ENCODE data around the gene CCL1.

Gene CCL1, protein sequence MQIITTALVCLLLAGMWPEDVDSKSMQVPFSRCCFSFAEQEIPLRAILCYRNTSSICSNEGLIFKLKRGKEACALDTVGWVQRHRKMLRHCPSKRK

DNA sequence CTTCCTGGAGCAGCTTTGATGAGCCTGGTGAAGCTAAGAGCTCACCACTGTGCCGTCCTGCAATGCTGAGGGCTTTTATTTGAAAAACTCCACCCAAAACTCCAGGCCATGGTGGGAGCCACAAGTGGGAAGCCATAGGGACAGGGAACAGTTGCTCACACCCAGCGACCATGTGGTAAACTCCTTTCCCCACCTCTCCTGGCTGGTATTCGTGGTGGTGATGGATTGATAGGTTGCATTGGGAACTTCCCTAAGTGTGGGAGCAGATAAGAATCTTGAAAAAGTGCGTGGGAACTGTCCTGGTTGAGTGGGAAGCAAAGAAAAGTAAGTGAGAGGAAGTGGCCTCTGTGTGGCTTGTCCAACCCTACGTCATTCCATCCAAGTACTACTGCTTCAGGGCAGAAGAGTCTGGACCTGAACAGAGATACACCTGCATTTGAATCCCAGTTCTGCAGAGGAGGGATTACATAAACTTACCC lies at the start of gene CCL1:
TSS of gene CCL1 (minus strand) at position 51 of the 479 bp plus-strand sequence. CDS start 72 bp downstream, outside the sequence.
- DNase-seq (ENCODE audit: low read depth in 2 of 2): no peak

DNA sequence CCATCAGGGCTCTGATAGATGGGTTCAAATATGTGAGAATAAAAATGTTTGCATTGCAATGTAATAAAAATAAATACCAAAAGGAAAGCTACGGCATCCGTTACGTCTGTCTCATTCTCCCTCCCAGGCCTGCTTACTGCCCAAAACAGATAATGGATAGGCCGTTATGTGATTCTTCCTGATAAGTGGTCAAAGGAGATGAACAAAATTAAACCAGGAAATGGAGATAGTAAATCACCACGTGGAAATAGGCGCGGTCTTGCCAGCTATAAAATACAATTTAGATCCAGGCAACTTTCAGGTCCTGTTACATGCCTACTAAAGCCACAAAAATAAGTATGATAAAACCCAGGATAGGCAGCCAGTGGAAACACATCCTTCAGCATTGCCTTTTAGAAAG lies 49.5 kb upstream of the CCL1 start:
- DNase-seq (ENCODE audit: low read depth in 2 of 2): no peak

DNA sequence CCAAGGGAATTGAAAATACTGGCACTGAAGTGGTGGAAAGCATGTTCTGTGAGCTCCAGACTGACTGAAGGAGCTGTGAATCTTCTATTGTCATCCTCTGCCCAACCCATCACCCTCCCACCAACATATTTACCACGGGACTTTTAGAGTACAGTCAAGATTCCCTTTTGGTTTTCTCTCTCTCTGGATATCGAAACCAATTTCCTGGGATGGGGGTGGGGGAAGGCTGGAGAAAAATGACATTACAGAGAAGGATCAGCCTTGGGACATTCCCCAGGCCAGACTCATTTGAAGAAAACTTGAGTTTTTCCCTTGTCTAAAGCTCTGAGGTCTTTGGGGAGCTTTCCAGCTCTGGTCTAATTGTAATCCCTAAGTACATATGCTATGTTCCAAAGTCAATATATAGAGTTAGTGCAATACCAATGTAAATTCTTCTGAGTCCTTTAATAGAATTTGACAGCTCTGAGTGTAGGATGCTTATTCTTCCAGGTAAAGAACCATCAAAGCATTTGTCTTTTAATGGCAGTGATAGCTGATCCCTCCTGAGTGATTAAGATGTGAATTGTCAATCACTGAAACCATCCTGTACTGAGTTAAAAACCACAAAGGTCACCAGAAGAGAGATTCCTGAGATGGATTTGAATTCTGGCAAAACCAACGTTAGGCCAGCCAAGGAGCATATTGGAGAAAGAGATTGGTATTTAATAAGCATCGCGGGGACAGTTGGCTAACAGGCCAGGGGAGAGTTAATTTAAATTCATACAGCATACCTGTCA lies 48.8 kb upstream of the CCL1 start:
- DNase-seq (ENCODE audit: low read depth in 2 of 2): no peak

DNA sequence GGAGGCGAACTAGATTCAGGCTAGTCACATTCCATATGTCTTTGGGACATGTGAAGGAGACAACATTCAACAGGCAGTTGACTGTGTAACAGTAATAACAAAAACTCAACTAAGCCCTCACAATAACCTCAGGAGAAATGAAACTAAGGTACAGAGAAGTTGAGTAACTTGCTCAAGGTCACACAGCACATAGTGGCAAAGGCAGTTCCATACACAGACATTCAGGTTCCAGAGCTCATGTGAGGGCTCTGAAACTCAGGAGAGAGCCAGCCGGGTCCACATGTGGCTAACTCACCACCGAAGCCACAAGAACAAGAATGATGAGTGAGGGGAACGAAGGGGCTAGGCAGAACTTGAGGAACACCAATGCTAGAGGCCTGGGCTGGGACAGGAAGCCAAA lies 46.3 kb upstream of the CCL1 start:
- DNase-seq (ENCODE audit: low read depth in 2 of 2): no peak

DNA sequence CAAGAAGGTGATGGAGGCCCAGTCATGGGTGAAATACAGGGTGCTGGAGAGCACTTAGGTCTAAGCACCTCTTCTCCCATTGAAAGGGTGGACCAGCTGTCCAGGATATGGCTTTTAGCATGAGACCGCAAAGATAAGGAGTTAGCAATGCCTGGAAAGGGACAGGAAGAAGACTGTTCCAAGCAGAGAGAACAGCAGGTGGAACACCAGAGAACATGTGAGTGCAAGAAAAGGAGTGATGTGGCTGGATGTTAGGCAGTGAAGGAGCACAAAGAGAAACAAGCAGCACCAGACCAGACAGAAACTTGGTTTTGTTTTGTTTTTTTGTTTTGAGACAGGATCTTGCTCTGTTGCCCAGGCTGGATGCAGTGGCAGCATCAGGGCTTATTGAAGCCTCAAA lies 45.4 kb upstream of the CCL1 start:
- no peak for DNase-seq (ENCODE audit: low read depth in 2 of 2)

DNA sequence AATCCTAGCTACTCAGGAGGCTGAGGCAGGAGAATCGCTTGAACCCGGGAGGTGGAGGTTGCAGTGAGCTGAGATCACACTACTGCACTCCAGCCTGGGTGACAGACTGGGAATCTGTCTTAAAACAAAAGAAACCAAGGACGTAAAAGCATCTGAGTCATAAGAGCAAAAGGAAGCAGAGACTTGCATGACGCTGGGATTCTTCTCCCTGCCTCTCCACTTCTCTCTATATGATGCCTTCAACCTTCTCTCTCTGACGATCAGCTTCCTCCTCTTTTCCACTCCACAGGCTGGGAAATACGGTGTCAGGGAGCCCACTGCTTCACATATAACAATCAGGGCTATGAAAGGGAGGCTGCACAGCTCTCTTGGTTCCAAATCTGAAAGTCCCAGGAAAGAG lies 43.2 kb upstream of the CCL1 start:
- DNase-seq (ENCODE audit: low read depth in 2 of 2): no peak

DNA sequence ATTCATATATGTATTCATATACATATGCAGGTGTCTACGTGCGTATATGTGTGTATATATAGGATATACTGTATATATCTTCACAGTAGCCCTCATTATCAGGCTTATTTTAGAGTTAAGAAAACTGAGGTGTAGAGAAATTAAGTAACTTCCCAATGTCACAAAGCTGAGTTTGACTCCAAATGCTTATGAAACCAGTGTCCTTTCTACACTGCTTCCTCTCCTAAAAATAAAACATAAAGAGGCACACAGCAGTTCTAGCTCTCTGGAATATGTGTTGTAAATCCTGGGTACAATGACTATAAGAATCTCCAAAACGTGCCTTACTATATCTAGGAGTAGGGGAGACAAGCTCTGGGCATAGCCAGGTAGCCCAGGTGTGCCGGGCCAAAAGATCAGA lies 40.0 kb upstream of the CCL1 start:
- no peak for DNase-seq (ENCODE audit: low read depth in 2 of 2)

DNA sequence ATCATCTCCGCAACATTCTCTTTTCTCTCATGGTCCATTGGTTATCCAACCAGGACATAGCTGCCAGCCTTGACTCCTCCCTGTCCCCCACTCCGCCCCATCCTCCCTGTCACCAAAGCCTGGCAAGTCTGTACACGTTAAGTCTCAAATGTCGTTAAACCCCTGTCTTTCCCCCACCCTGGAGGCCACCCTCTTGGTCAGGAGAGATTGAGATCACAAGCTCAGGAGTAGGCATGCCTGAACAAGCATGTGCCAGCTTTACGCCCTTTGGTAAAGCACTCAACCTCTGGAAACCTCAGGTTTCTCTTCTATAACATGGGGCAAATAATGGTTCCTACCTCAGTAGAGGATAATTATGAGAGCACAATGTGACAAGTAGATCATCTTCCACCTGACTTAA lies 38.1 kb upstream of the CCL1 start:
- no peak for DNase-seq (ENCODE audit: low read depth in 2 of 2)

DNA sequence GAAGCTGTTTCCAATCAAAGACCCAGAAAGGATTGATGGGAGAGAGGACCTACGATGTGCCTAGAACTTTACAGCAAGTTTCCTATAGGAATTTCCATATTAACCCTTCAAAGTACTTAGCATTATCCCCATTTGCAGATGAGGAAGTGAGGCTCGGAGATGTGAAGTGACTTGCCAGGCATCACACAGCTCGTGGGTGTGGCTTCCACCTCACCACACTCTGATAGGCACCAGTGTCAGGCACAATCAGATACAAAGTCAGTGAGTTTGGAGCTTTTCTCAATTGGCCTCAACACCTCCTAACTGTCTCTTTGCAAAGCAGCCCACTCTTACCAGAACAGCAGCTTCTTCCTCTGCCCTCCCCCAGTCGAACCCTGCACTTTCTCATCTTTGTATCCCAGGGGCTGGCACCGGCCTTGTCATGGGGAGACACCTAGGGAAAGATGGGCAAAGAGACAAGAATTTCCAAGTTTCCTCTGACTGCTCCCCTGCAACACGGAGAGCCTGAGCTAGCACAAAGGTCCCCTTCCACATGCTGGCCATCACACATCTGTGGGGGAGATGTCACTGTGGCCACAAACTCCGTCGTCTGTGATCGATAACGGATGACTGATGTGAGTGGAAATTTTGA lies 37.4 kb upstream of the CCL1 start:
- no peak for DNase-seq (ENCODE audit: low read depth in 2 of 2)

DNA sequence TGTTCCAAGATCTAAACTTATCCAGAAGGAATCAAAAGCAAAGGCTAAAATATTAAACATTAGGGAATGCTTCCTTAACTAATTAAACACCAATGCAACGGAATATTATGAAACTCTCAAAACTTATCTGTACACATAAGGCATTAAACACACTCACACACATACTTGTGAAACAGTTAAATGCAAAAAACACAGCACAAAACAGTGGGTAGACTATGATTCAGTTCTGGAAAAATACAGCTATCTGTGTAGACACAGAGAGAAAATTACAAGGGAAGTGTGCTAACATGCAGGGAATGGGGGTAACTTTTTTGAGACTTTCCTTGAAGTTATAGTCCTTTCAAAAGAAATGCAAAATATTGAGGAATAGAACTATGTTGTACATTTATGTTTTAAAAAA lies 36.7 kb upstream of the CCL1 start:
- DNase-seq (ENCODE audit: low read depth in 2 of 2): no peak

DNA sequence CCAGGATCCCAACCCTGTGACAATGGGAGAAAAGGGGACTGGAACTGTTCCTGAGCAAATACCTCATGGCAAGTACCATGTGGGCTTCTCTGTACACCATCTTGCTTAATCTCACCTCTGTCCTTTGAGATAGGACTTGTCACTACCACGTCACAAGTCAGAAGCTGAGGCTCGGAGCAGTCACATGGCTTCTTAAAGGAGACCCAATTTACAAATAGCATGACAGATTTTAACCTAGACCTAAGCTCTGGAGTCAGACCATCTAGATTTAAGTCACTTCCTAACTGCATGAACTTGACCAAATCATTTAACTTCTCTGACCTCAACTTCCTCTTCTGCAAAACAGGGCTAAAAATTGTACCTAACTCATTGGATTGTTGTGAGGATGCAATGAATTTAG lies 36.0 kb upstream of the CCL1 start:
- no peak for DNase-seq (ENCODE audit: low read depth in 2 of 2)

DNA sequence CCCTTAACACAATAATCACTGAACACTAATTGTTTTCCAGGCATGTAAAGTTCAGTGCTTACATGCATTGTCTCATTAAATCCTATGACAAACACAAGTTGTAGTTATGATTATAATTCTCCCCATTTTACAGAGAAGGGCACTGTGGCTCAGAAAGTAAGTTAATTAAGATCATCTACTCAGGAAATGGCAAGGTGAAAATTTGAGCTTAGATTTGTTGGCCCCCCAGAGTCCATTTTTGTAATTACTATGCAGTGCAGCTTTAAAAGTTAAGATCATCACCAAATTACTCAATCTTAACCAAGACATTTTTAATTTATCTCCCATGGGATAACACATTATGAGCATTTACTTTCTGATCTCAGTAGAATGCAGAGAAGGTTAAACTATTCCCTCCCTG lies 34.2 kb upstream of the CCL1 start:
- DNase-seq (ENCODE audit: low read depth in 2 of 2): no peak

DNA sequence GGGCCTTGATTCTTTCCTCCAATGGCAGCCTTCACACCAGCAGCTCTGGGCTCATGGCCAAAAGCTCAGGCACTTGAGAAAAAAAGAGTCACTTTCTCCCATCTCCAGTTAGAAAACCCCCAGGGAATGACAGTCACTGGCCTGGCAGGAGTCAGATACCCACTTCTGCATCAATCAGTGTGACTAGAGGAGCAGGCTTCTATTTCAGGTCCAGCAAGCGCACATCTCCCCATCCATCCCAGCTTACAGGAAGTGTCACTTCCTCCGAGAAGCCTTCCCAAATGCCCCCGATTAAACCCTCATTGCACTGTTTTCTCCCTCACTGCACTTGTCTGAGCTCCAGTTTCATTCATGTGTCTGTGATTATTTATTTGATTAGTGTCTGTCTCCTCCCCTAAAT lies 30.4 kb upstream of the CCL1 start:
- DNase-seq (ENCODE audit: low read depth in 2 of 2): no peak

DNA sequence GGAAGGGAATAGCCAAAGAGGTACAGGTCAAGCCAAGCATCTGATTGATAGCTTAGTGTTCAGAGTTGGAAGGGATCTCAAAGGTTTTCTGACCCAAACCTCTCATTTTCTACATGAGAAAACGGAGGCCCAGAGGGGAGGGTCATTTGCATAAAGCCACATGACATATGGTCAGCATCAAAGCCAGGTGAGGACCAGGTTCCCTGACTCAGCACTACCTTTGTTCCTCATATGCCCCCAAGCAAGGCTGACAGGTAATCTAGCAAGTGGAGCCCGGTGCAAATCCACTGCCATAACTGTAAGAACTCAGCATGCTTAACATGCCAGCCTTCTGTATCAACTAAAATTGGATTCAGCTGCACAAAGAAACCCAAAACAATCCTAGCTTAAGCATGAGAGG lies 28.2 kb upstream of the CCL1 start:
- no peak for DNase-seq (ENCODE audit: low read depth in 2 of 2)

DNA sequence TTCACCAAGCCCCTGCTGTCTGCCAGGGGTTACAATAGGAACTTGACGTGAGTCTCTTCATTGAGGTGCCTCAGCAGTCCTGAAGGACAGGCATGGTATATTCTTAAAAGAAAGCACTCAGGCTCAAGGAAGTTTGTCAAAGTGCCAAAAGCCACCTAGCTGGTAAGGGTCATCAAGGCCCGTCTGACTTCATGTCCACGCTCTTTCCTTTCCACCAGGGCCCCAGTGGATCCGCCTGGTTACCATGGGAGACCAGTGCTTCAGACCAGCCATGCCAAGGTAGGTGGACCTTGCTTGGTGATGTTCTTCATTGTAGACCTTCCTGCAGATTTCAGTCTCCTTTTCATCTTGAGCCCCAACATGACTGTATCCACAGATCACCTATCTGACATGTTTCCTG lies 27.6 kb upstream of the CCL1 start:
- DNase-seq (ENCODE audit: low read depth in 2 of 2): no peak

DNA sequence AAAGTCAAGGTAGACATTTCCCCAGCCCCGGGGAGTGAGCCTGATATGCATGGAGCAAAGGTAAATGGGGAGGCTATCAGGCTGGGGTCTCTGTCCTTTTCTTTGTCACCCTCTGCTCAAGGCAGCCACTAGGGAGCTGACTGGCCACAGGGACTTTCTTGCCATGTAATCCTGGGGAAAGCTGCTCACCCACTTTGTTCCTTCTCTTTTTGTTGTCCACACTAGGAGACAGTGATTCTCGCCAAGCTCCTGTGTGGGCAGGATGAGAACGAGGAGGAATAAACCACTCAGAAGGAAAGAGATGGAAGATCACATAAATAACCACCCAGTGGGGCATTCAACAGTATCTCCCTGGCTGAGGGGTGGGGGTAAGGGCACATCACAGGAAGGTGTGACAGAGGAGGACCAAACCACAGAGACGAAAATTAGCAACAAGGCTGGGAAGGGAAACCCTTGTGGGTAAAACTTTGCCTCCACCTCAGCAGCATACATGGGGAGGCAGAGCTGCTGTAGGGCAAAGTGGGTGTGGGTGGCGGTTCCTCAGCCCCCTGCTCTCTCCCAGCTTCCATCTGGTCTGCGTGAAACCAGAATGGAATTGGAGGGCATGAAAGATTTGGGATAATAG lies 26.2 kb upstream of the CCL1 start:
- DNase-seq (ENCODE audit: low read depth in 2 of 2): no peak

DNA sequence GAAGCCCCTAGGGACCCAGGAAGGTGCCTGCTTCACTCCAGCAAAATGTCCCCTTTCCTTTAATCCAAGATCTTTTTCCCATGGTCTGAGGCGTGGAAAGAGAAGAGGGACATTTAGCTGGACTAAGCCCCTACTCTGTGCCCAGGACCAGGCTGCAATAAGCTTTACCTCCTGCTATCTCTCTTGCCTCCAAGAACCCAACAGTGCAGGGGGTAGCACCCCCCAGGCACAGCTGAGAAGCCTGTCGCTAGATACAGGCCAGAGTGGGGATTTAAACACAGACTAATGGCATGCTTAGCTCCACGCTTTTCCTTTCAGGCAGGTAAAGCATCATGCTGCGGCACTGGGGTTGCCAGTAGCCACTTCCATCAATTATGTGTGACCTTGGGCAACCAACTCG lies 24.5 kb upstream of the CCL1 start:
- DNase-seq (ENCODE audit: low read depth in 2 of 2): no peak

DNA sequence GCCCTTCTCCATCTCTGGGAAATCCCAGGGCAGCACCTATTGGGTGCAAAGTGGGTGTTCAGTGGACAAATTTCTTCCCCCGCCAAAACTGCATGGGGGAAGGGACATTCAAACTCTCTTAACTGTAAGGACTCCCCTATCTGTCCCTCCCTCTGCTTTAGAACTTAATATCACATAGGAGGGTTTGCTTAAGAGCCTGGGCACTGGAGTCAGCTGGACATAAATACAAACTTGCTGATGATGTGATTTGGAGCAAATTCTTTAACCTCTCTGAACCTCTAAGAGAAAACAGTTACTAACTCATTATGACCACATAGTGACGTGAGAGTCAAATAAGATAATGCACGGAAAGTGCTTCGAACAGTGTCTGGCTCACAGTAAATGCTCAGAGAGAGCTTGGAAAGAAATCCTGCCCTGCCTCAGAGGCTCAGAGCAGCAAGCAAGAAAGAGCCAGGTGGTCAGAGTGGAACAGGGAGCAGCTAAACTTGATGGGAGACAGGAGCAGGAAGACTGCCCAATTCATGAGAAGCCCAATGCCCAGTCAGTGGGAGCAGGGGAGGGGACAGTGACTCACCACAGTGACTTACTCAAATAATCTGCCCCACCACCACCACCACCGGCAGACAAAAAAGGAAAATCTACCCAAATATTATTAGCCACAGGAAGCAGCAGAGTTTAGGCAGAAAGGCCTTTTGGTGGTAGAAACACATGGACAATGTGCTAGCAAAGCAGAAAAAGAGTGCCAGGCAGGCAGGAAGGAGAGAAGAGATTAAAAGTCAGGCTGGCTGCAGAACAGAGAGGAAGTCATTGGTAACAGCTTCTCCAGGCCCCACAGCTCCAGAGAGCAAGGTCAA lies 23.9 kb upstream of the CCL1 start:
- no peak for DNase-seq (ENCODE audit: low read depth in 2 of 2)

DNA sequence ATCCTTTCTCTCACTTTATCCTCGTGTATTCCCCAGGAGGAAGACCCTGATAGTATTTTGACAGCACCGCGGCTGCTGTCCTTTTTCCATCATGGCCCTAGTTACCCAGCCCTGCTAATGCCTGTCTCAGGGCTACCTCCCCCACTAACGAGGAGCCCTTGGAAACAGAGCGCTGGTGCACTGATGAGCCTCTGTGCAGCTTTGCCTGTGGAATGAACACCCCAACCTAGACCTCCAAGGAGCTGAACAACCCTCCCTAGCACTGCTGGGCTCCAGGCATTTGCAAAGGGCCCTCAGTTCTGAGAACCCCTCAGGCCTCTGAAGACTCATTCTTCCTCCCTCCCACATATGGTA lies 23.3 kb upstream of the CCL1 start:
- no peak for DNase-seq (ENCODE audit: low read depth in 2 of 2)

DNA sequence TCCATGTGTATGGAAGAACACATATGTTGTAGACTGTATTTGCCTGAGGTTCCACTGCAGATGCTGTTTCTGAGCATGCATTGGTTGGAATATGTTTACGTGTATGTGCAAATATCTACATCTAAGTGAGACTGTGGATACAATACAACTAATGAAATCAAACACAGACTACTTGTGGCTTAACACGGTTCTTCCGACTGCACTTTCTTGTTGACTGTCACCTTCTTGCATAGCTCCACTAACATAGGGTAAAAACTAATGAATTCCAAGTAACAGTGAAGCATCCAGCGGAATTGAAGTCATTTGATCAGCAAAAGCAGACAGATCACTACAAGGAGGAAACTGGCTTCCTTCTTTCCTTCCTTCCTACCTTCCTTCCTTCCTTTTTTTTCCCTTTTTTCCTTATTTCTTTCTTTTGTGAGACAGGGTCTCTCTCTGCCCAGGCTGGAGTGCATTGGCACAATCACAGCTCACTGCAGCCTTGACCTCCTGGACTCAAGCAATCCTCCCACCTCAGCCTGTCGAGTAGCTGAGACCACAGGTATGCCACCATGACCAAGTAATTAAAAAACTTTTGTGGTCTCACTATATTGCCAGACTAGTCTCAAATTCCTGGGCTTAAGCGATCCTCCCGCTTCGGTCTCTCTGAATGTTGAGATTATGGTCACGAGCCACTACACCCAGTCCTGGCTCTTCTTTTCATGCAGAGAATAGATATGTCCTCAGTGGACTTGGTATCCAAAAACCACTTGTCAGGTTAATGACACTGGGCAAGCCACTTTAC lies 22.0 kb upstream of the CCL1 start:
- DNase-seq (ENCODE audit: low read depth in 2 of 2): no peak

DNA sequence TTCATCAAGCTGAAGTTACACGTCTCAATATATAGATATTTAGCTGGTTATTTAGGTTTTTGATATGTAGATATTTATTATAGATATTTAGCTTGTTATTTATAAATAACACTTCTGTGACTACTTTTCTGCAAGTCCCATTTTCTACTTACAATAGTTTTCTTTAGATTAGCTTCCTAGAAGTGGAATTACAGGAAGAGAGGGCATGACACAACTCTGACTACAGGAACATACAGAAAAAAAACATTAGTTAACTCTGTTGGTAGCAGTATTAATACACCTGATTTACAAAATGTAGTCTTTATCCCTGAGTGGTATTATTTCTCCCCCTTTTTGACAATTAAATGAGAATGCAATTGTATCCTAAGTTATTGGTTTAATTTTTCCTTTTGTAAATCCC lies 21.2 kb upstream of the CCL1 start:
- no peak for DNase-seq (ENCODE audit: low read depth in 2 of 2)

Measured in stimulated activated CD8-positive, alpha-beta memory T cell treated with anti-CD3 and anti-CD28 coated beads, Interleukin-7, amount 100 ng/mL, for 4 hours (primary cell).